Activated naive CD8-positive, alpha-beta T cell treated with anti-CD3 and anti-CD28 coated beads for 36 hours (primary cell): Measurements from ENCODE around the gene PPP6C. TPM values are rescaled to one million over a fixed set of nuclear protein-coding genes. Genes with fewer than 3 reads are reported as not detected.
"Not testable (repeated sequence)": the region's sequence is repeated elsewhere in the genome, so short reads cannot be mapped to it uniquely, and the experiment has no call there.

ENCODE experiments used
- DNase-seq: peaks from one replicate; pipeline ENCODE4 v3.0.0; 2021
- H3K27ac Mint-ChIP-seq: one replicate; pipeline ENCODE4 v1.8.0; 2022; ENCODE audit warnings: mild to moderate bottlenecking, moderate library complexity, mixed read lengths
- H3K27me3 Mint-ChIP-seq: one replicate; pipeline ENCODE4 v1.8.0; 2022; ENCODE audit warnings: mild to moderate bottlenecking, mixed read lengths
- H3K36me3 Mint-ChIP-seq: one replicate; pipeline ENCODE4 v1.8.0; 2021; ENCODE audit warnings: mild to moderate bottlenecking, mixed read lengths
- H3K4me1 Mint-ChIP-seq: one replicate; pipeline ENCODE4 v1.8.0; 2021; ENCODE audit warnings: mixed read lengths
- H3K4me3 Mint-ChIP-seq: one replicate; pipeline ENCODE4 v1.8.0; 2022; ENCODE audit warnings: mild to moderate bottlenecking, moderate library complexity, mixed read lengths
- H3K9me3 Mint-ChIP-seq: one replicate; pipeline ENCODE4 v1.8.0; 2022; ENCODE audit warnings: mixed read lengths
- total RNA-seq, 2 experiments: library from RNA; stranded (reverse); gene quantifications; one replicate each; pipeline ENCODE4 v1.2.3, GENCODE V29; 2021

PPP6C gene
- total RNA-seq, 2 experiments from 2014 or later, result 47.6 to 48.8 TPM

- H3K9me3 Mint-ChIP-seq, H3K4me3 Mint-ChIP-seq, H3K27ac Mint-ChIP-seq, DNase-seq, H3K27me3 Mint-ChIP-seq, H3K4me1 Mint-ChIP-seq: not testable (repeated sequence)
- H3K36me3 Mint-ChIP-seq, result peaks cover 12% of the 10 kb centered on the region
These were observed 26.7 kb downstream of the PPP6C start for GRCh38 chr9:125162891-125163290.

DNA sequence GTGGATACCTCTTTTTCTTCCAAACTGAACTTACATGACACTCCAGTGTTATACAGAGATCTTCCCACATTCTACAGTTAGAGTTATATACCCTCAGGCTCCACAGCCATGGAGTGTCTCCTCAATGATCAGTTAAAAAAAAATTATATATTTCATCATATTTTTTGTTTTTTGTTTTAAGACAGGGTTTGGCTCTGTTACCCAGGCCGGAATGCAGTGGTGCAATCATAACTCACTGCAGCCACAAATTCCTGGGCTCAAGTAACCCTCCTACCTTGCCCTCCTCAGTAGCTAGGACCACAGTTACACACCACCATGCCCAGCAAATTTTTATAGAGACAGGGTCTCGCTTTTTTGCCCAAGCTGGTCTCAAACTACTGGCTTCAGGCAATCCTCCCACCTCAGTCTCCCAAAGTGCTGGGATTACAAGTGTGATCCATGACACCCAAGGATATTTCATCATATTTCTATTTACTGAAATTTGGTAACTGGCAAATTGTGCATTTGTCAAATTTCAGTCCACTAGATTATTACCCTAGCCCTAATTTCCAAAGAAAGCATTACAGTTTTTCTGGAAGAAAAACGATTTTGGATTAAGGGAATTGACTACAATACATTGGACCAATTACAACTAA is 28.2 kb downstream of the PPP6C start:
- no peak for DNase-seq
- Mint-ChIP-seq H3K27me3 (no peaks in the 10 kb centered on the region), H3K9me3 (no peaks in the 10 kb centered on the region), H3K27ac (peak overlapping the region; percentile 40), H3K4me3 (no peak overlapping the region), H3K36me3 (peaks cover 15% of the 10 kb centered on the region), H3K4me1 (peaks cover 7% of the 10 kb centered on the region)

DNA sequence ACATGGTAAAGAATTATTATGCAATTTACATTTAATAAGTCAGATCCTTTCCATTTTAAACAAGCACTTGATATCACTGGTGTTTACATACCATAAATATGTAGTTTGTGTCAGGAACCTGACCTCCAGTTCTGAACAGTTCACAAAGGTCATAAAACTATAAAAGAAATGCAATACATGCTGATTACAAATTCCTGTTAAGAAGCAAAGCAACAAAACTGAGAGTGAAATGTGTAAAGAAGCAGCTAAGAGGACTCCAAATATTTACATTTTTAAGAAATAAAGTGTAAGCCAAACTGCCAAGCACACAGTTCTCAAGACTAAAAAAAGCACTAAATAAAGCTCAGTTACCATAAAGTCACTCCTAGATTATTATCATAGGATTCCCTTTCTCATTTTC is 28.9 kb downstream of the PPP6C start:
- H3K36me3 Mint-ChIP-seq, result peaks cover 15% of the 10 kb centered on the region
- H3K4me3 Mint-ChIP-seq, result no peak overlapping the region
- H3K27ac Mint-ChIP-seq, result no peak overlapping the region
- DNase-seq, result no peak
- no peaks in the 10 kb centered on the region for H3K9me3 Mint-ChIP-seq
- H3K27me3 Mint-ChIP-seq, result no peaks in the 10 kb centered on the region
- H3K4me1 Mint-ChIP-seq, result peaks cover 2% of the 10 kb centered on the region

- Mint-ChIP-seq H3K27me3 (no peaks in the 10 kb centered on the region), H3K27ac (no peak overlapping the region), H3K4me1 (peaks cover 2% of the 10 kb centered on the region), H3K4me3 (no peak overlapping the region), H3K36me3 (peaks cover 20% of the 10 kb centered on the region), H3K9me3 (no peaks in the 10 kb centered on the region)
- DNase-seq, result no peak
These were observed 33.1 kb downstream of the PPP6C start for GRCh38 chr9:125156551-125156950.

DNA sequence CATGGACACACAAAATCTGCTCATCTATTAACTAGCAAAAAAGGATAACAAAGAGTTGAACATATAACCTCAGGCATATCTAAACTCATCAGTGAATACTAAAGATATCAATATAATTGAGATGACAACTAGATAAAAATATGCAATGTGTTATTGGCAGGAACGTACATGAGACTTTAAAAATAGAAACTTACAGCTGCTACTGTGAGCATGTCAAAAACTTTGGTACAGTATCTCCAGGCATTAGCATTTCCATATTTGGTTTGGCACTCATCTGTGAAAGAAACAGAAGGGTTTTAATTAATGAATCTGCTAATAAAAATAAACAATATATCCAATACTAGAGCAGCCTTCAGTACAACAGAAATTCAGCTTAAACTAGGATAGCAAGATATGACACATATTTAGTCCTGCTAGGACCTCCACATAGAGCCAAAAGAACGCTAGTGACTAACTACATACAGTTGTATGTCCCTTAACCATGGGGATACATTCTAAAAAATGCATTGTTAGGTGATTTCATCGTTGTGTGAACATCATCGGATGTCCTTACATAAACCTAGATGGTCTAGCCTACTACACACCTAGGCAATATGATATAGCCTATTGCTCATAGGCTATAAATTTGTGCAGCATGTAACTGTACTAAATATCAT is 35.8 kb downstream of the PPP6C start:
- DNase-seq, result no peak

DNA sequence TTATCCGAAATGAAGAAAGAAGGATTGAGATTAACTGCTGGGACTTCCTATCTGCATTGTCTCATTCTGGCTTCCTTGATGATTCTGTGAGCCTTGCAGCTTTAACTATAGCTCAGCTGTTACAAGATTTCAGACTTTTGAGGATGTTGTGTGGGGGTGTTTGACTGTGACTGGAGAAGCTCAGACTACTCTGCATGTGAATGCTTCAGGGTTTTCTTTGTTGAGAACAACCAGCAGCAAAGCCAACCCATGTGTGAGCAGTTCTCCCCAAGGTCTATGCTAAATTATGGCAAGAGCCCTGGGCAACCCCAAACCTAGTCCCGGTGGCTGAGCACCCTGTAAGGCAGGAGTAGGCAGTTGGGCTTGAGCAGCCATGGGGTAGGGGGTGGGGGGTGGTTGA is 37.9 kb downstream of the PPP6C start:
- H3K4me3 Mint-ChIP-seq, result no peak overlapping the region
- H3K4me1 Mint-ChIP-seq, result peaks cover 3% of the 10 kb centered on the region
- no peaks in the 10 kb centered on the region for H3K27me3 Mint-ChIP-seq
- no peak for DNase-seq
- no peaks in the 10 kb centered on the region for H3K9me3 Mint-ChIP-seq
- H3K27ac Mint-ChIP-seq, result no peak overlapping the region
- peaks cover 9% of the 10 kb centered on the region for H3K36me3 Mint-ChIP-seq

More for the DNA sequence above, 35.8 kb downstream of the PPP6C start:
- H3K4me1 Mint-ChIP-seq, result no peaks in the 10 kb centered on the region
- H3K27me3 Mint-ChIP-seq, result no peaks in the 10 kb centered on the region
- H3K36me3 Mint-ChIP-seq, result peaks cover 13% of the 10 kb centered on the region
- H3K27ac Mint-ChIP-seq, result no peak overlapping the region
- H3K4me3 Mint-ChIP-seq, result no peak overlapping the region
- no peaks in the 10 kb centered on the region for H3K9me3 Mint-ChIP-seq

GRCh38 chr9:125150349-125151245 is 39.0 kb downstream of the PPP6C start:
- Mint-ChIP-seq H3K4me3 (no peak overlapping the region), H3K4me1 (peaks cover 8% of the 10 kb centered on the region), H3K27me3 (no peaks in the 10 kb centered on the region), H3K36me3 (peaks cover 9% of the 10 kb centered on the region), H3K9me3 (no peaks in the 10 kb centered on the region), H3K27ac (no peak overlapping the region)
- DNase-seq, result no peak

DNA sequence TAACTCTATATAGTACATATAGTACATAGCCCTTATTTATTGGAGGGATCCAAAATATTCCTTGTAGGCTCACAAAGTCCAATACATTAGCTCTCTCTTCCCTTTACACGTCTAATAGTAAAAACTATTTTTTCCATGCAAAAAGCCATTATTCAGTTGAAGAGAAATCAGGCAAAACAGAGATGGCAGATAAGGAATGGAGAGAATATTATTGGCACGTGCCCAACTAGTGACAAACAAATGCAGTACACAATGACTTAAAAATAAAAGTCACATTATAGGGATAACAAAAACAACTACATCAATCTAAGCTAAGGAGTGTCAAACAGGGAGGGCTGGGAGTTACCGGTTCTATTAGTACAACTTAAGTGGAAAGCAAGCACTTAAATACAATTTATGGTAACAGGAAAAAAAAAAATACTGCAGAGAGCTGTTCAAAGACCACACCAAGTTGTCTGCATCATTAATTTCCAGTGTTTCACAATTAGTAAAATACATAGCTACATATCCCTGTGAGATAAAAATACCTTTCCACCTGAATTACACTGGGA is 42.1 kb downstream of the PPP6C start:
- Mint-ChIP-seq H3K27ac (no peak overlapping the region), H3K4me1 (peaks cover 15% of the 10 kb centered on the region), H3K27me3 (no peaks in the 10 kb centered on the region), H3K9me3 (no peaks in the 10 kb centered on the region), H3K36me3 (no peaks in the 10 kb centered on the region), H3K4me3 (no peak overlapping the region)
- DNase-seq, result no peak

DNA sequence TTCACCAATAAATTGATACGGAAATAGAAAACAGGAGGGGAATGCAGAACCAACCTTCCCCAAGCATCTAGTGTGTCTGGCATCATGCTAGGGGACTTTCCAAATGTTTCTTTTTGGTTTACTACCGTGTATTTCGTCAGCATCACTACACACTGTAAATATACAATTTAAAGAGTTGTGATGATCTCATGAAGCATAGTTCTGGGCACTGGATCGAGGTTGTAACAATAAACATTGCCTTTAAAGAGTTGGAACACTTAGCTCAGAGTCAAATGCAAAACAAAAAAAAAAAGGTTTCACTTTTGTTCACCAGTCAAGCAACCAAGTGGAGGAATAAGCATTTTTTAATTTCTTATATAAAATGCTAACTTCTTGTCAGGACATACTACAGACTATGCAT is 43.4 kb downstream of the PPP6C start:
- H3K36me3 Mint-ChIP-seq, result no peaks in the 10 kb centered on the region
- peak overlapping the region; percentile 11 for H3K27ac Mint-ChIP-seq
- DNase-seq, result no peak
- no peaks in the 10 kb centered on the region for H3K27me3 Mint-ChIP-seq
- H3K4me3 Mint-ChIP-seq, result no peak overlapping the region
- H3K4me1 Mint-ChIP-seq, result peaks cover 25% of the 10 kb centered on the region
- no peaks in the 10 kb centered on the region for H3K9me3 Mint-ChIP-seq

DNA sequence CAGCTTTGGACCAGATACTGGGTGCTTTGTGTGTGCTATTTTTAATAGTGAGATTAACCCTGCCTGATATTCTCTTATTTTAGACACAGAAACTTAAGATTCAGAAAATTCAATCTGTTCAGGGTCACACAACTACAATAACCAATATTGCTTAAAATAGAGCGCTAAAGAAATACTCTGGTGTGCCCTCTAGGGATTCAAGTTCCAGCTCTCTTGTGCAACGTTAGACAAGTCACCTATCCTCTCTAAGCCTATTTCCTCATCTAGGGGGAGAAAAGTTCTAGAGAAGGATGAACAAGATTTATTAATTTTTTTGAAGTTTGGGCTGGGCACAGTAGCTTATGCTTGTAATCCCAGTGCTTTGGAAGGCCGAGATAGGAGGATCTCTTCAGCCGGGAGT is 44.2 kb downstream of the PPP6C start:
- Mint-ChIP-seq H3K4me3 (no peak overlapping the region), H3K9me3 (no peaks in the 10 kb centered on the region), H3K27me3 (no peaks in the 10 kb centered on the region), H3K27ac (no peak overlapping the region), H3K36me3 (no peaks in the 10 kb centered on the region), H3K4me1 (peaks cover 25% of the 10 kb centered on the region)
- no peak for DNase-seq

GRCh38 chr9:125143377-125144090 is 46.1 kb downstream of the PPP6C start, which contains the start of gene SCAI:
Gene SCAI (minus strand): TSS chr9:125143528. CDS start chr9:125143437, 91 bp downstream.
- H3K4me3 Mint-ChIP-seq, result peak within 1 kb of the TSS; percentile 96
- no peaks in the 10 kb centered on the region for H3K9me3 Mint-ChIP-seq
- DNase-seq, result peak; percentile 99
- peak within 1 kb of the TSS; percentile 78 for H3K27ac Mint-ChIP-seq
- H3K4me1 Mint-ChIP-seq, result peaks cover 29% of the 10 kb centered on the region
- H3K36me3 Mint-ChIP-seq, result peaks cover 4% of the 10 kb centered on the region
- no peaks in the 10 kb centered on the region for H3K27me3 Mint-ChIP-seq

GRCh38 chr9:125142560-125143376 is 46.8 kb downstream of the PPP6C start:
- no peaks in the 10 kb centered on the region for H3K9me3 Mint-ChIP-seq

DNA sequence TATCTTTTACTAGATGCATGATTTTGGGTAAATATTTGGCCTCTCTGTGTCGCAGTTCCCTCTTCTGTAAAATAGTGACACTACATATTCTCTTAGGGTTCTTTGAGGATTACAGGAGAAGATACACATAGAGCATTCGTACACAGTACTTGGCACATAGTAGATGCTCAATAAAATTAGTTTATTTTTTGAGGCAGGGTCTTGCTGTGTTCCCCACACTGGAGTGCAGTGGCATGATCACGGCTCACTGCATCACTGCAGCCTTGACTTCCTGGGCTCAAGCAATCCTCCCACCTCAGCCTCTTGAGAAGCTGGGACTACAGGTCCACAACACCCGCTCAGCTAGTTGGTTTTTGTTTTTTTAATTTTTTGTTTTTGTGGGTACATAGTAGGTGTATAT is 47.9 kb downstream of the PPP6C start:
- no peaks in the 10 kb centered on the region for H3K9me3 Mint-ChIP-seq
- H3K36me3 Mint-ChIP-seq, result peaks cover 4% of the 10 kb centered on the region
- peak overlapping the region; percentile 96 for H3K4me3 Mint-ChIP-seq
- no peaks in the 10 kb centered on the region for H3K27me3 Mint-ChIP-seq
- no peak for DNase-seq
- H3K27ac Mint-ChIP-seq, result no peak overlapping the region
- H3K4me1 Mint-ChIP-seq, result peaks cover 27% of the 10 kb centered on the region

More at GRCh38 chr9:125142560-125143376, 46.8 kb downstream of the PPP6C start:
- Mint-ChIP-seq H3K27ac (peak overlapping the region; percentile 78), H3K4me1 (peaks cover 29% of the 10 kb centered on the region), H3K4me3 (peak overlapping the region; percentile 96), H3K27me3 (no peaks in the 10 kb centered on the region), H3K36me3 (peaks cover 4% of the 10 kb centered on the region)
- DNase-seq, result no peak

DNA sequence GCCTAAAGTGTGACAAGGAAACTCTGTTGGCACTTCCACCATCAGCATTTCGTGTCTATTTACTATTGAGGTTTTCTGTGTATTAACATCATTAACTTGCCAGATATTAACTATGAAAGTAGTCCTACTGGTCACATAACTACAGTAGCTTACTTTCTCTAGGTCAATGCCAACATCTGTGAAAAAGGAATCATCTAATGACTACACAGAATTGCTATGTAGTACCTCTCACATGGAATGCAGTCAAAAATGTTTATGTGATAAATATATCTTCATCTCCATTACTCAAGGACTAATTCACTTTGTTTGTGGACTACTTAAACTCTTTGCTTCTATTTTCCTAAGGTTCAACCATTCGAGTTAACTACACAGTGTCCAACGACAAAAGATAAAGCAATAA is 48.4 kb downstream of the PPP6C start:
- DNase-seq, result no peak
- Mint-ChIP-seq H3K27me3 (no peaks in the 10 kb centered on the region), H3K4me3 (no peak overlapping the region), H3K9me3 (no peaks in the 10 kb centered on the region), H3K27ac (no peak overlapping the region), H3K36me3 (peaks cover 4% of the 10 kb centered on the region), H3K4me1 (peaks cover 24% of the 10 kb centered on the region)
